HK-2 (cell line): Measurements from ENCODE around the gene GNAS-AS1.
"Not testable (repeated sequence)": the region's sequence is repeated elsewhere in the genome, so short reads cannot be mapped to it uniquely, and the experiment has no call there.

Experiments used
- DNase-seq: peaks from one replicate; pipeline ENCODE4 v3.0.0-alpha.2; 2018; ENCODE audit not compliant: unreplicated experiment

Gene GNAS-AS1

DNA sequence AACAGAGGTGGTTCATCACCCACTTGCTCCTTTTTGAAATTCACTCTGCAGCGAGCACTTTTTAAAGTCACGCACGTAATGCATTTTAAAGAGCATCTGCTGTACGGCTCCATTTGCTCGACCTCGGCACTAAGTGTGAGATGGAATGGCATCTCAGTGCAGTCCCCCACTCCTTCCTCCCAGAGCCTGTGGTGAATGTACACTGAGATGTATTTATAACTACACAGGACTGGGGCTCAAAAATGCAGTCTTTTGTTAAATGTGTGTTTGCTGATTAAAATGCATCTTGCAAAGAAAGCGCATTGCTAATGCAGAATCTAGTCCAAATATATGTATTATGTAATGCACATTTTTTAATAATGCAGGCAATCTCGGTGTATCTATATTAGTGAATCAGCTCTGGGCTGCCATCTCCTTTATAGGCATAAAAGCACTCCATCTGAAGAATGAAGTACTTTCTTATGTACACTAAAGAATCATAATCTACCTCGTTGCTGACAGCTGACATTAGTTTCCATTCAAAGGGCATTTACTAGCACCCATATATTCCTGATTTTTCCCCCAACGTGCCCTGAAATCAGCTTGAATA, 14.0 kb downstream of the GNAS-AS1 start:
- no peak for DNase-seq

DNA sequence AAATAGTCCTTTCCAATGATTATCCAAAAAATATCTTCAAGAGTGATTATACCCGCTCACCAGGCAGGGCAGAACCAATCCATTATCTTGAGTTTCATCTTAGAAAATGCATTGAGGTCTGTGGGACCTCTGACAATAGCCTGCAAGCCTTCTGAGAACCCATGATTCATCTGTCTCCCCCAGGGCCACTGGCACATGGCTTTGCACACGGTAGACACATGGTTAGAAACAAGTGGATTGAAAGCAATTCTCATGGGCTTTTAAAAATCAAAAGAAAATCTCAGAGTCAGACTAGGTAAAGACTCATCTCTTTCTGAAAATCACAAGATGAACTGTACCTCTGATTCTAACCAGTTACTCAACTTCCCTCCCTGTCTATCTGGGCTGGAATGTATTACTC, 15.5 kb downstream of the GNAS-AS1 start:
- DNase-seq, result no peak

- DNase-seq, result no peak
Observed at GRCh38 chr20:58833921-58834320, 16.8 kb downstream of the GNAS-AS1 start.

DNA sequence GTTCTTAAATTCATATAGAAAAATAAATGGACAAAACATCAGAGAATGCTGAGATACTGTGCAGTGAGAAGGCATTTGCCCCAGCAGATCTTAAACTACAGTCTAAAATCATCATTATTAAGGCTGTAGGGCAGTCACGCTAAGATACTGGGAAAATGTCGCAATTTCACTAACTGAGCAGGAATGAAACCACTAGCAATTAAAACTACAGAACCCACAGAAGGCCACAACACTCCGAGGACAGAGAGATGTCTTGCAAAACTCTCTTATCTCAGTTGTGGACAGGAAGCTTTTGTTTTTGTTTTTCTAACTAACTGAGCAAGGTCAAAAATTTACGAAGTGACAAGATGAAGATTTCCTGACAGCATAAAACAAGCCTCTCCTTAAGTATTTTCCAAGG, 18.2 kb downstream of the GNAS-AS1 start:
- DNase-seq, result no peak

DNA sequence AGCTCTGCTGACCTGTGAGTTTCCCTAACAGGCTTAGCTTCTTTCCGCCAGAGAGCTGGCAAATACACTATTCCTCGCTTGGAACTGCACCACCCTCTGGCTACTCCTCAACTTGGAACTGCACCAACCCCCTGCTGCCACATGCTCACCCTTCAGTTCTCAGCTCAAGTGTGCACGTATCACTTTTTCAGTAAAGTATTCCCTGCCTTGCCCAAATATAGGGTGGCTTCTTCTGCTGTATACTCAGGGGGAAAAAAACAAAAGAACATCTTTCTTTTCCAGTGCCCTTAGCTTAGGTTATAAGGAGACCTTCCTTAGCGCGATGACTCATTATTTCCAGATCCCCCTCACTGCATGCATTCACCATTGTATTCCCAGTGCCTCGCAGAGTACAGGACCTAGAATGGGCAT, 21.2 kb downstream of the GNAS-AS1 start:
- DNase-seq, result no peak

GRCh38 chr20:58828804-58829203, 21.9 kb downstream of the GNAS-AS1 start:
- DNase-seq, result not testable (repeated sequence)

DNA sequence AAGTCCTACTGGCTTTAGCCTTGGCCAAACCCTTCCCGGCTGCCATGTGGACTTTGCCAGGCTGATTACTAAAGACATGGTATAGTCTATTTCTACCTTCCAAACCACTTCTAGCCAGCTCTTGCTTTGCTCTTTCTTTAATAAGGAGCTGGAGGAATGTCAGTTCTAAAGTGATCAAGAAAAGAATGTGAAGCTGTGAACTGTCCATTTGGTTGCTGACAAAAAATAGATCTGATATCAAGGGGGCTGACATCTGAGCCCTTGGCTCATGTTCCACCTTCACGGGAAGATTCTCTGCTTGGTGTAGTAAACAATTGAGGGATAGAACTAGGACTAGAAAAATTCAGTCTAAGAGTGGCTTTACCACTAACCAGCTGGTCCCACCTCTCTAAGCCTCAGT, 22.6 kb downstream of the GNAS-AS1 start:
- DNase-seq, result no peak

GRCh38 chr20:58826271-58826670, 24.4 kb downstream of the GNAS-AS1 start:
- DNase-seq, result no peak

GRCh38 chr20:58825450-58825849, 25.3 kb downstream of the GNAS-AS1 start:
- no peak for DNase-seq

- DNase-seq, result no peak
Observed at GRCh38 chr20:58824843-58825242, 25.9 kb downstream of the GNAS-AS1 start.

DNA sequence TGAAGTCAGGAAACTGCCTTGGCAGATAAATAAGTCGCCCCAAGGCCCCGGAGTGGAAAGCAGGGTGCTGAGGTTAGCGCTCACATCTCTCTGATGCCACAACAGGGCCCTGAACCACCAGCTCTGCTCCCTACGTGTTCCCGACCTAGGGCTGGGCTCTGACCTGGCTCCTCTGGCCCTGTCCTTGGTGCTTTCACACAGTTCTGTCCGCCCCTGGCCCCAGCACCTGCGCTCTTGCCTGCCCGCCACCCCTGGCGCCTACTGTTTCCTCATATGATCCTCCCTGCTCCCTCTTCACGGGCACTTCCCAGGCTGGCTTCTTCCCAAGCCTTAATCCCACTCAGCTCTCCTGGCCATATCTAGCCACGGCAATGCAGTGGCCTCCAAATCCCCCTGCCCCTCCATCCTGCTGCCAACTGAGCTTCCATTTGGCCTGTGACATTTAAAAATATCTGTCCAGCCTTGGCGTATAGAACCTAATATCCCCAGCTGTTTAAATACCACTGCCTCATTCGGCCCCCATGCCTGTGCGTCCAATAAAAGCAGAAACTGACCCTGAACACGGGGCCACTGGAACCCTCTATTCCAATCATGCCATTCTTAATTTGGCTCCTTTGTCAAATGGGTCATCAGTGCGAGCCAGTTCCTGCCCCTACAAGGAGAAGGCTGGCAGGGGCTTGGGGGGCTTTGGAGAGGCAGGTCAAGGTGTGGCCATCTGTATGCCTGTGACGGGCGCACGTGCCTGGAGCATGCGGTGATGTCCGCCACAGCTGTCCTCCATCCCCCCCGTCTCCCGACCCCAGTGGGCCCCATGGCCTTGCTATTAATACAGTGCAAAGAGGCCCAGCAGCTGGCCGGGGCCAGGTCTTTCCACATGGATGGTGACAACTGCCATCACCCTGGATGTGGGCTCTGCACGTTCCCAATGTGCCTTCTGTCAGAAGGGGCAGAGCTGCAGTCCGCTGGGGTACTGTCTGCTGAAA, 27.7 kb downstream of the GNAS-AS1 start:
- no peak for DNase-seq

DNA sequence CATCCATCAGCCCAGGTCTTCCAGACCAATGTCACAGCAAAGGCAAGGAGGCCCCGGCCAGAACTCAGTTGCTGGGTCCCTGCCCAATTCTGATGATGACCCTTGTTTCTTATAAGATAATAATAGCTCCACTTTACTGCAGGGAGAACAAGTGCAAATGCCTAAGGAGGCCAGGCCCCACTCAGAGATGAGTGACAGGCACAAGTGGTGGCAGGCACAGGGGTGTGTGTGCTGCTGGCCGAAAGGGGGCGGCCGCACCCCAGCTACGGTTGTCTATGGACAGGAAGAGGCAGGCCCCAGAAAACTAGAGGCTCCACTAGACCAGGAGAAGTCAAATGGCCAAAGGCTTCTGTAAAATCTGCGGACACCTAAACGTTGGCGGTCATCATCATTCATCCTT, 28.6 kb downstream of the GNAS-AS1 start:
- no peak for DNase-seq

DNA sequence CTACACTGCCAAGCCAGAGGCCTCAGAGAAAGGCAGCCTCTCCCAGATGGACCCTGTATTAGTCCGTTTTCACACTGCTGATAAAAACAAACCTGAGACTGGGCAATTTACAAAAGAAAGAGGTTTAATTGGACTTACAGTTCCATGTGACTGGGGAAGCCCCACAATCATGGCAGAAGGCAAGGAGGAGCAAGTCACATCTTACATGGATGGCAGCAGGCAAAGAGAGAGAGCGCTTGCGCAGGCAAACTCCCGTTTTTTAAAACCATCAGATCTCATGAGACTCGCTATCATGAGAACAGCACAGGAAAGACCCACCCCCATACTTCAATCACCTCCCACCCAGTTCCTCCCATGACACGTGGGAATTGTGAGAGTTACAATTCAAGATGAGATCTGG, 30.2 kb downstream of the GNAS-AS1 start:
- DNase-seq, result not testable (repeated sequence)

DNA sequence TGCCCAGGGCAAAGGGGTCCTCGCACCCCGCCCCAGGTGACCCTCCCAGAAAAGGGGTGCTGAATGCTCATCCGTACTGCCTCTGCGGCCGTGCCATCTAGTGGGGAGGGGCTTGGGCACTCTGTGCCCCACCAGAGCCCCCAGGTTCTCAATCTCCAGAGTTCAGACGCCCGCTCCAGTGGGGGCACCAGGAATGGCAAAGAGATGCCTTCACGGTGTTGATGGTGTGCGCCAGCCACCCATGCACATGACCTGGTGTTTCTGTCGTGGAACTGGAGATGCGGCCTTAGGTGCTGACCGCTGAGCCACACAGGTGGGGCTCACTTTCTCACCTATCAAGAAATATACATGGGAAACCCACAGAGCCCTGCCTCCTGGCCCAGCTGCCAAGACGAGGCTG, 30.8 kb downstream of the GNAS-AS1 start:
- DNase-seq, result no peak

DNA sequence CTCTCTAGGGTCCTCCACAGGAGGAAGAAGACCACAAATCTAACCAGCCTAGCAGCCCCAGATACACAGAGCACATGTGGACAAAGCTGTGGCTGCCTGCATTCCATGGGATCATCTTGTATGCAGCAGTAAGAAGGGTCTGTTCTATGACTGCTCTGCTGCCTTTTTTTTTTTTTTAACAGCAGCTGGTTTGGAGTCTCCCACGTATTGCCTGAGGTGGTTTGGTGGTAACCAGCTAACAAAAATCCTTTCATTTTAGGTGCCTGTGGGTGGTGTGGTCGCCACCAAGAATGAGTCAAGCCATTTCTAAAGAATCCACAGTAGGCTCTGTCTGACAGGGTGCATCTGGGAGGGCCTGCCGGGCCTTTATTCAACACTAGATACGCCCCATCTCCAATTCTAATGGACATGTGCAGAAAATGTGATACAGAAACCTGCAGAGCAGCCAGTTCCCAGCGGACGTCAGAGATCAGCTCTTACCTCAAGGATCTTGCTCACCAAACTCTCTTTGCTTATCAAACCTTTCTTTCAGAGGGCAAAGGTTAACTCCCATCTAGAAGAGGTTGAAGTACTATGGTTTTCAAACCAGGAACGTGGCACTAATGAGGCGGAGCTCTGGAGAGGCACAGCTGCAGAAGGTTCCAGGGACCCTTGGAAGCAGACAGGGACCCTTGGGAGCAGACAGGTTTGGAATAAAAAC, 32.0 kb downstream of the GNAS-AS1 start:
- DNase-seq, result peak; percentile 48

DNA sequence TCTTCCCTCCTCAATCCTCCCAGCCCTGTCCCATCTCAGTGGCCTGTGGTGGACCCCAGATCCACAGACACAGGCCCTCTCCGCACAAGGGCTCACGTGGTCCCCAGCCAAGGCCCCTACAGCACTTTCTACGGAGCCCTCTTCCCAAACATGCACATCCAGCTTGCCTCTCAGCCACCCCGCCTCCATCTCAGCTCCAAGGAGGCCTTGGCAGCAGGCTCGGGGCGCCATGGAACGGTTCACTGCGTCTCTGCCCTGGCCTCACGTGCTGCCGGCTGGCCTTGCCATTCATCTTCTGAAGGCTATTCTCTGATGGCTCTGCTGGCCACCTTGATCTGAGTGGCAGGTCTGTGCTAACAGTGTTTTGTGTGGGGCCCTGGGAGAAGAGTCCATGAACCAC, 33.0 kb downstream of the GNAS-AS1 start:
- DNase-seq, result no peak

GRCh38 chr20:58816957-58817651, 33.6 kb downstream of the GNAS-AS1 start:
- no peak for DNase-seq

DNA sequence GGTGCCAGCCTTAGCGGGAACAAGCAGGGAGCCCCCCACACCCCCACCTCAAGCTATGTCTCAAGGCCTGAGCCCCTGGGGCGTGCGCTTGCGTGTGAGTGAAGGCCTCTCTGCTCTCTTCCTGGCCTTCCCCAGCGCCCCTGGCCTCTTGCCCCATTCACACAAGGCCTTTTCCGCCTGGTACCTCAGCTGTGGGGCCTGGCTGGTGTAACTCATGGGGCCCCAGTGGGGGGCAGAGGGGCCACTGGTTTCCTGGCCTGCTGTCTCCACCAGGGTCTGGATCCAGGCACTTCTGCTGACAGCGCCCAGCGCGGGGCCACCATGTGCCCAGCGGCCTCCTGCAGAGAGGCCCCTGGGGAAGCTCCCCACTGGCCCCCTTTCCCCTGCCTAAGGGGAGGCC, 34.7 kb downstream of the GNAS-AS1 start:
- no peak for DNase-seq

GRCh38 chr20:58815448-58815847, 35.3 kb downstream of the GNAS-AS1 start:
- DNase-seq, result no peak

DNA sequence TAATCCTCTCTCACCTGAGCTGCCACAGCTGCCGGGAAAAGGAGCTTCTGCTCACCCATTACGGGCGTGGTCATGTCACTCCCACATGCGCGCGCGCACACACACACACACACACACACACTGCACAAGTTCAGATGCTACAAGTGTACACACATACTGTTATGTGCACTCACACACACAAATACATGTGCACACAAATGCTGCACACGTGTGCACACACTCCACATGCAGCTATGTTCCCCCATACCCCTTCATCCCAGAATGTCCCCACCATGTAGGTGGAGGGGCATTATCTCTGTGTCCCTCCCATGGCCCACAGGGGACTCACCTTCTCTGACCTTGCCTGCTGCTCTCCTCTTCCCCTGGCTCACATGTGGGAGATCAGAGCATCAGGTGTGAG, 37.3 kb downstream of the GNAS-AS1 start:
- DNase-seq, result no peak

- no peak for DNase-seq
Observed at GRCh38 chr20:58811334-58811733, 39.4 kb downstream of the GNAS-AS1 start.

DNA sequence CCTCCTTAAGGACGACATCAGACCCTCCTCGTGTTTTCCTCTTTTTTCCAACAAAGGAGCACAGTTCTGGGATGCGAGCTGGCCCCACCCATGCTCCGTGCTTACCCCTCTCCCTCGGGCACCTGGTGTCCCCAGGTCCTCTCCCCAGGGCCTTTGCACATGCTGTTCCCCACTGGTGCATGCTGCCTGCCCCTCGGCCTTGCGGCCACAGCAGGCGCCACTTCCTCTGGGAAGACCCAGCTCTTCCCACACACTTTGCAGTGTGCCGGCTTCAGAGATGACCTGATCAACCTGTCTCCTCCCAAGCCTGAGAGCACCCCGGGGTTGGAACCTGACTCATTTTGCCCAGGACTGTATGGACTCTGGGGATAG, 39.8 kb downstream of the GNAS-AS1 start:
- no peak for DNase-seq
